ENCODE data around the gene ABCA12.

ABCA12 gene

DNA sequence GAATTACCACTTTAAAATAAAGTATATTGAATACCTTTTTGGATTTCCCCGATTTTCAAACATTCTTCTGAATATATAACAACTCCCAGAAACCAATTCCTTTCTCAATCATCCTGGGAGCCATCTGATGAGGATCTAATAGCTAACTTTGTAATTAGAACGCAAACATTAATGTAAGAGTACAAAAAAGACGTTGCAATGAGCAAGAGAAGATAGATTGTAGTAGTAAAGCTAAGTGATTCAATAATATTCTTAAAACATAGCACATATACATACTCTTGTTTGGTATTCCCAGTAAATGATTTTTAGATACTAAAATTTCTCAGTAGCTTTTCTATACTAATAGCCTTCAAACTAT lies 1.1 kb downstream of the ABCA12 start:
- no peak for DNase-seq

DNA sequence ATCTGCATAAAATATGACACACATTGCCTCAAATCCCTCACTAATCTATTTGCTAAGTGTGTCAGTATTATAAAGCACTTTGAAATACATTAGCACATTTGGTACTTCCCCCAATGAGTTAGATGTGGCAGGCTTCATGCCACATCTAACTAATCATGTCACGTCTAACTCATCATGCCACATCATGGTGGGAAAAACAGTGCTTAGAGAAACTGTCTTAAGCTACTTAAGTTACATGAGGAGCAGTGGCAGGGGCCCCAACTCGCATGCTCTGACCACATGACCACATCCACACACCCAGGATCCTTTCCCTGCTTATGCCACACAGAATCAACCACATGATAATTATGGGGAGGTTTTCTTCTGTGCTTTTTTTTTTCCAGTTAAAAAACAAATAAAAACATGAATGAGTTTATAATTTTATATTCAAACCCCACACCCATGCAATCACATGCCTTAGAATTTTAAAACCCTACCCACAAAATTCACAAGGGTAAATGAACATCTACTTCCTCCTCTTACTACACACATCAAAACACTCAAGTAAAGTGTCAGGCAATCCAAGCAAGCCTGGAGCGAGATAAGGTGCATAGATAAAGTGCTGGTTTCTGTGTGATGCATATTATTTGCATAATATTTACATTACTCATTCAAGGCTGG lies 1.6 kb downstream of the ABCA12 start:
- no peak for DNase-seq

- no peak for DNase-seq
Measured at GRCh38 chr2:215120401-215120800, 18.0 kb downstream of the ABCA12 start.

DNA sequence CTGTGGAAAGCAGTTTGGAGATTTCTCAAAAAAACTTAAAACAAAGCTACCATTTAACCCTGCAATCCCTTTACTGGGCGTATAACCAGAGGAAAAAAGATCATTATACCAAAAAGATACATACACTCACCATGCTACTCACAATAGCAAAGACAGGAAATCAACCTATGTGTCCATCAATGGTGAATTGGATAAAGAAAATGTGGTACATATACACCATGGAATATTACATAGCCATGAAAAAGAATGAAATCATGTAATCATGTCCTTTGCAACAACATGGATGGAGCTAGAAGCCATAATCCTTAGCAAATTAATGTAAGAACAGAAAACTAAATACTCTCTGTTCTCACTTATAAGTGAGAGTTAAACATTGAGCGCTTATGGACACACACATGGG lies 18.6 kb downstream of the ABCA12 start:
- no peak for DNase-seq

DNA sequence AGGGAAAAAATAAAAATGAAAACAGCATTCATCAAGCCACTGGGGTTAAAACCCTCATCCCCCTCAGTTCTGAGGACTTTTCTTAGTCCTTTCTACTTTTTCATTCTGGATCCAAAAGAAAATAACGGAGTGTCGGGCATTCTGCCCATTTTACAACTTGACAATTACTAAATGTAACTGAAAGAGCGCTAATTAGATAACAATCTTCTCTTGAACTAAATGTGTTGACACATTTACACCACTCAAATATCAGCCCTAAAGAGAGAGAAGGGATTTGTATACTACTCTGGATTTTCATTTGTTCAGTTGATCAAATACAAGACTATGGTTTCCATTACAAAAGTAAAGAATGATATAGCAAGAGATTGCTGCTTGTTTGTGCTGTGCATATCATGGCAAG lies 27.5 kb downstream of the ABCA12 start:
- DNase-seq, result no peak

GRCh38 chr2:215107216-215108056 lies 31.0 kb downstream of the ABCA12 start:
- no peak for DNase-seq

GRCh38 chr2:215105607-215106354 lies 32.6 kb downstream of the ABCA12 start:
- no peak for DNase-seq

GRCh38 chr2:215104226-215104625 lies 34.2 kb downstream of the ABCA12 start:
- DNase-seq, result no peak

DNA sequence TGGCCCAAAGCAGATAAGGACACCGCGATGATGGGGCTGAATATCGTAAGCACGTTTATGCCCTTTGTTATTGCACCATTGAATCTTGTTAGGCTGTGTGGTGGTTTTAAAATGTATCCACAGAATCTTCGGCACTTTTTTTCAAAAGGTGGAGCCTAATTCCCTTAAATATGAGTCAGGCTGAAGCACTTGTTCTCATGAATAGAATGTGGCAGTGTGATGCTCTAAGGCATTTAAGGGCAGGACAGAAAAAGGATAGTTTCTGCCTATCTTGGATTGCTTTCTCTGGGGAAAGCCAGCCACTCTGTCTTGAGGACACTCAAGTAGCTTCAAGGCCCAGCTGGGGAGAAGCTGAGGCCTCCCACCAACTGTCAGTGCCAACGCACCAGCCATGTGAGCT lies 39.6 kb downstream of the ABCA12 start:
- no peak for DNase-seq

DNA sequence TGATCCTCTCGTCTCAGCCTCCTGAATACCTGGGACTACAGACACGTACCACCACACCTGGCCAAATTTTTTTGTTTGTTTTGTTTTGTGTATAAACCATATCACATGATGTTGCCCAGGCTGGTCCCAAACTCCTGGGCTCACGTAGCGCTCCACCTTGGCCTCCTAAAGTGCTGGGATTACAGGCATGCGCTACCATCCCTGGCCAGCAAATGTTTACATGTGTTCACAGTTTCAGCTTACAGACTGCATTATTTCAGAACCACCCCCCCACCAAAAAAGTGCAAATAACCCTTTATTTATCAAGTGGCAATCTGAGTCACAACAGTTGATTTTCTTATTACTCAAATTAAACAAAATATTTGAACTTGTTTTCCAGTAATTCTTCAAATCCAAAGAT lies 54.3 kb downstream of the ABCA12 start:
- no peak for DNase-seq

- DNase-seq, result no peak
Measured at GRCh38 chr2:215083146-215083545, 55.3 kb downstream of the ABCA12 start.

DNA sequence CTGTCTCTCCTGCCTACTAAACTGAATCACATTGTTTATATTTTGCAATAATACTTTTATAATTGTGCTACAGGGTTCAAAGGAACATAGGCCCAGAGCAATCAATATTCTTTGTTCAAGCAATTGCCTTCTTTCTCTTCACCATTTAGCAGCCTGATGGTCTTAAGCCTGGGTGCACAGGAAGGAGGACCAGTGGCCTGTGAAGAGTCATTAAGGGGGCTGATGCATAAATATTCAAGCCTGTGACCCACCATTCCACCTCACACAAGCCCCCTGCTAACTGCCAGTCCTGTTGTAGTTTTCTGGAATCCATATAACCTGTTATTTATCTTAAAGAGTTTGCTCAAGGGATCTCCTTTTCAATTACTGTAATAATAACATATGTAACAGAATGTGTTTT lies 56.0 kb downstream of the ABCA12 start:
- DNase-seq, result no peak

DNA sequence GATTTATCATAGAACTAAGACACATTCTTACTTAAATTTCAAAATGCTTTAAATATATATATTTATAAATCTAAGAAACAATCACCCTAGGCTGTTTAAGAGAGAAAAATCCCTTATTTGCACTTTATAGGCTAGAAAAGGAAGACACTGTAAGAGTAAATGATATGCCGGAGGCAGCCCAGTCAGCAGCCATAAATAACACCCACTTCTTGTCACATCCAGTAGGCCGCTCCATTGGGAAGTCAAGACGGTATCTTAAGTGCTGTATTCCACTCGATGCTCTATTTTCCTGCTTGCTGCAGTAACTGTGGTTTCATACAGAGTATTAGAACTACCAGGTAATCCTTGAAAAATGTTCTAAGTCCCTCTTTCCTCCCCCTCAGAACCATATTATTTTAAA lies 57.9 kb downstream of the ABCA12 start:
- DNase-seq, result no peak

GRCh38 chr2:215071676-215072075 lies 66.8 kb downstream of the ABCA12 start:
- DNase-seq, result no peak

GRCh38 chr2:215068399-215068798 lies 70.0 kb downstream of the ABCA12 start:
- no peak for DNase-seq

DNA sequence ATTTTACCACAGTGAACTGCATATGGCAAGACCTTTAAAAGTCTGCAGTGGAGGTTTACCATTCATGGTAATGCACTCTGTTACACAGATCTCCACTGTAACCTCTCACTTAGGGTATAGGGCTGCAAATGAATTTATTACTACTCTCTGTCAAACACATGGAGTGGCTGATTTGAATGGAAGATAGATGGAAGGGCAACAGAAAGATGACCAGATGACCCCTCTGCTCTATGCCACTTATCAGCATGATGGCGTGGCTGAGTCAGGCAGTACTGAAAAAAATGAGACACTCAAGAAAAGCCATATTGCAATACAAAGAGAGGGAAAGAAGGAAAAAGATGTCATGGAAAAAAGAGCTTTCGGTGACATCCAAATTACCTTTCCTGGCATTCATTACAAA lies 72.3 kb downstream of the ABCA12 start:
- no peak for DNase-seq

- DNase-seq, result no peak
Measured at GRCh38 chr2:215063526-215063925, 74.9 kb downstream of the ABCA12 start.

DNA sequence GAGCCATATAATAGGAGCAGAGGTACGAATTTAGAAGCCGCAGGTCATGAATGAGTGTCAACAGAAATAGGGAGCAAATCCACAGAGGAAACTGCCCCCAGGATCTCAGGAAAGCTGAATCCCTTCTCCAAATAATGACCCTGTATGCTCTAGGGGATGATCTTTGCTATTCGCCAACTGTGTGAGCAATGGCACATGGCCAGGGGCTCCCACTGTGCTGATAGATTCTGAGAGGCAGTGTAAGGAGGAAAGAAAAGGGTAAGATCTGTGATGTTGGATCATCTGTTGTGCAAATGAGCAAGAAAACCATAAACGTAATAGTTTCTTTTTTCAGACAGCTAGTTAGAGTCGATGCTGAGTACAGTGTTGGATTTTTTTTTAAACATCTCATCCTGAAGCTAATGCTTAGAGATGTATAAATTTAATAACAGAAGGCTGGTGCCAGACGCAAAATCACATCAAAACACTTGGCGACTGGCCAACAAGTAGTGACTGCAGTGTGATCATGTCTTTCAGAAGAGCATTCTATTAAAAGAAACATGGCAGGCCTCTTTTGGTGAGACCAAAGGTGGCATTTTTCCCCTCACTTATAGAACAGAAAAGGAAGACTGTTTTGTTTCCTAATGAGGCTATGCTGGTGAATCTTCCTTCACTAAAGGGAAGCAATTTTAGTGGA lies 77.4 kb downstream of the ABCA12 start:
- DNase-seq, result peak in 4 of 56 donors; percentile 0 to 18 (median 3)

GRCh38 chr2:215059724-215060123 lies 78.7 kb downstream of the ABCA12 start:
- no peak for DNase-seq

- no peak for DNase-seq
Measured at GRCh38 chr2:215055891-215056290, 82.5 kb downstream of the ABCA12 start.

DNA sequence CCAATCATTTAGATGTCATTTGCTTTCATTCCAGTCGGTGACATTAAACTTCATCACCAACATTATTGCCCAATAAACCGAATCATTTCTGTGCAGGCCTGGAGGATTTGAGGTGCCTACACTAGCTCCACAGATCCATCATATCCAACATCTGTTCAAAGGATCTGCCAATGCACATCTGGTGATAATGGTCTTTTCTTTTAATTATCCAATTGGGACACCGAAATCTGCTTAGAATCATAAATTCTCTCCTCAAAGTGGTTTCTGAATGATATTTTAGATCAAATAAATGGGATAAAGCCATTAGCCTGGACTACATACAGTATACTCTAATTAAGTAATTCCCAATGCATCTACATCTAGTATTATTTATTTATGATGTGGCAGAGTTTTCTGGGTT lies 85.6 kb downstream of the ABCA12 start:
- no peak for DNase-seq

DNA sequence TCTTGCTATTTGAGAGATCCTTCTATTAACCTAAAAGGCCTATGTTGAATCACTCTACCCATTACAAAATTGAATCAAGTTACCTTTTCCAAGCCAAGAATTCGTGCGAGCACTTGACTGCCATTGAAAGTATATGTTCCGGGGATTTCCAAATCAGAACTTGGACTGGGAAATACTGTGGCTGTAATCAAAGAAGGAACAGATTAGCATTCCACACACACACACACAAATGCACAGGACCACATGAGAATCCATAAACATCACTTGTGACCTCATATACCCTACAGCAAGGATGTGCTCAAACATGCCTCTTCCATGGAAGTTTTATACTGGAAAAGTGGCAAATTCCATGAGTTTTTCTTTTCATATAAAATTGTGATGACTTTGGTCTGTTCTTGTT lies 86.0 kb downstream of the ABCA12 start:
- DNase-seq, result no peak

Data from nucleus accumbens (tissue), 56 donors.